CD4-positive, CD25-positive, alpha-beta regulatory T cell (primary cell): ENCODE results near the gene NDUFAF5. TPM values are rescaled to one million over a fixed set of nuclear protein-coding genes. Genes with fewer than 3 reads are reported as not detected.

ENCODE experiments used
- ATAC-seq, 2 donors: fragments of 150-1000 bp; cut with Tn5 transposase; one replicate each; pipeline ENCODE4 v1.10.0; 2021; ENCODE audit warnings: low read depth in 2 of 2, moderate number of reproducible peaks in 2 of 2, moderate library complexity in 1 of 2
- DNase-seq, 3 donors: peaks; one replicate each; pipeline versions ENCODE4 v3.0.0 to v3.0.0-alpha.2; 2012 to 2022; ENCODE audit warnings: mixed read lengths in 1 of 3
- H3K27ac ChIP-seq: one replicate; pipeline ENCODE4 v1.7.0; 2013; ENCODE audit warnings: mild to moderate bottlenecking, low read length; ENCODE audit not compliant: insufficient read depth, poor library complexity, severe bottlenecking
- H3K27me3 ChIP-seq: one replicate; pipeline ENCODE4 v1.7.0; 2013; ENCODE audit warnings: low read length; ENCODE audit not compliant: control insufficient read depth, insufficient read depth
- H3K36me3 ChIP-seq: one replicate; pipeline ENCODE4 v1.7.0; 2013; ENCODE audit warnings: mild to moderate bottlenecking, low read length, moderate library complexity; ENCODE audit not compliant: control insufficient read depth, insufficient read depth
- H3K4me1 ChIP-seq: 2 replicates; pipeline ENCODE4 v1.7.0; 2013; ENCODE audit warnings: mild to moderate bottlenecking, low read length; ENCODE audit not compliant: insufficient read depth, control insufficient read depth, poor library complexity, severe bottlenecking
- H3K4me3 ChIP-seq: one replicate; pipeline ENCODE4 v1.7.0; 2013; ENCODE audit warnings: low read depth, mild to moderate bottlenecking, low read length, moderate library complexity
- H3K9me3 ChIP-seq, 2 experiments: 1 replicate in 1 of 2; 2 replicates in 1 of 2; pipeline ENCODE4 v1.7.0; 2013; ENCODE audit warnings: low read length in 2 of 2, mild to moderate bottlenecking in 1 of 2, moderate library complexity in 1 of 2; ENCODE audit not compliant: control insufficient read depth in 2 of 2
- H3K27ac Mint-ChIP-seq, 3 donors: one replicate each; pipeline ENCODE4 v1.8.0; 2020 to 2022; ENCODE audit warnings: mild to moderate bottlenecking in 3 of 3, mixed read lengths in 3 of 3, moderate library complexity in 2 of 3
- H3K27me3 Mint-ChIP-seq: one replicate; pipeline ENCODE4 v1.8.0; 2022; ENCODE audit warnings: mild to moderate bottlenecking, mixed read lengths
- H3K36me3 Mint-ChIP-seq: one replicate; pipeline ENCODE4 v1.8.0; 2020; ENCODE audit warnings: mixed read lengths
- H3K4me1 Mint-ChIP-seq, 4 donors: one replicate each; pipeline ENCODE4 v1.8.0; 2020 to 2022; ENCODE audit warnings: mixed read lengths in 4 of 4, mild to moderate bottlenecking in 1 of 4
- H3K4me3 Mint-ChIP-seq, 4 donors: one replicate each; pipeline ENCODE4 v1.8.0; 2020 to 2022; ENCODE audit warnings: mild to moderate bottlenecking in 4 of 4, mixed read lengths in 4 of 4, moderate library complexity in 3 of 4
- H3K9me3 Mint-ChIP-seq, 7 donors: one replicate each; pipeline ENCODE4 v1.8.0; 2020 to 2022; ENCODE audit warnings: mixed read lengths in 7 of 7, mild to moderate bottlenecking in 3 of 7, moderate library complexity in 2 of 7
- polyA plus RNA-seq, 4 donors: library from polyadenylated mRNA; unstranded; fragments of 300-500 nt; fragmentation: Illumina TruSeq; gene quantifications; one replicate each; pipeline ENCODE4 v1.2.3, GENCODE V29; 2021
- total RNA-seq: library from RNA; stranded (reverse); gene quantifications from one replicate; pipeline ENCODE4 v1.2.3, GENCODE V29; 2022

Gene NDUFAF5
- total and polyA plus RNA-seq, 5 donors from 2014 or later, result 7.3 to 51.4 (median 12.0) TPM

DNA sequence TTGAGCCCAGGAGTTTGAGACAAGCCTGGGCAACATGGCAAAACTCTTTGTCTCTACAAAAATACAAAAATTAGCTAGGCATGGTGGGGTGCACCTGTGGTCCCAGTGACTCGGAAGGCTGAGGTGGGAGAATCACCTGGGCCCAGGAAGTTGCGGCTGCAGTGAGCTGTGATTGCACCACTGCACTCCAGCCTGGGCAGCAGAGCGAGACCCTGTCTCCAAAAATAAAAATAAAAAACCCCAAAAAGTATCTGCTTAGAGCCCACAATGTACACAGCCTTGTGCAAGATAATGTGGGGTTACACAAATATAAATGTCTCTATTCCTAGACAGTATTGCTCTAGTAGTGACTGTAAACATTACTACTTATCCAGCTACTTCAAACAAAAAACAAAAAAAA is 6.0 kb upstream of the NDUFAF5 start:
- no peak overlapping the region for H3K27ac Mint-ChIP-seq
- Histone ChIP-seq H3K27ac (no peak overlapping the region), H3K4me1 (peaks cover 11% of the 10 kb centered on the region), H3K9me3 (no peaks in the 10 kb centered on the region), H3K36me3 (peaks cover 32% of the 10 kb centered on the region), H3K27me3 (no peaks in the 10 kb centered on the region), H3K4me3 (no peak overlapping the region)
- no peak for DNase-seq
- H3K36me3 Mint-ChIP-seq, result peaks cover 41% of the 10 kb centered on the region
- H3K9me3 Mint-ChIP-seq, result no peaks in the 10 kb centered on the region
- H3K4me1 Mint-ChIP-seq, result peaks cover 15 to 59% (median 26%) of the 10 kb centered on the region in 4 donors
- H3K27me3 Mint-ChIP-seq, result no peaks in the 10 kb centered on the region
- ATAC-seq, result no peak
- H3K4me3 Mint-ChIP-seq, result no peak overlapping the region

DNA sequence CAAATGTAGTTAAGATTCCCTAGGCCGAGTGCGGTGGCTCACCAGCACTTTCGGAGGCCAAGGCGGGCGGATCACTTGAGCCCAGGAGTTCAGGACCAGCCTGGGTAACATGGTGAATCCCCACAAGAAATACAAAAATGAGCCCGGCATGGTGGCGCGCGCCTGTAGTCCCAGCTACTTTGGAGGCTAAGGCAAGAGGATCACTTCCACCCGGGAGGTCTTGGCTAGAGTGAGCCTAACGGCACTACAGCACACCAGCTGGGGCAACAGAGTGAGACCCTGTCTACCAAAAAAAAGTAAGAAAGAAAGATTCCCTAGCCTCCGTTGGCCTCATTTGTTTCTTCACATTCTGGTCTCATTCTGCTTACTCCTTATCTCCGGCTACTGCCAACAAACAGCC is 1.3 kb upstream of the NDUFAF5 start:
- Mint-ChIP-seq H3K27ac (peak overlapping the region in 2 of 3 donors; percentile 31 to 96), H3K27me3 (no peaks in the 10 kb centered on the region), H3K4me3 (peak overlapping the region in 3 of 4 donors; percentile 9 to 95 (median 62)), H3K36me3 (peaks cover 32% of the 10 kb centered on the region), H3K4me1 (peaks cover 33 to 79% (median 35%) of the 10 kb centered on the region in 4 donors), H3K9me3 (no peaks in the 10 kb centered on the region)
- ATAC-seq (no peak), DNase-seq (no peak)
- peaks cover 9% of the 10 kb centered on the region for H3K36me3 ChIP-seq
- H3K4me3 ChIP-seq, result peak overlapping the region; percentile 98
- no peaks in the 10 kb centered on the region for H3K27me3 ChIP-seq
- H3K4me1 ChIP-seq, result peaks cover 38% of the 10 kb centered on the region
- no peak overlapping the region for H3K27ac ChIP-seq
- no peaks in the 10 kb centered on the region for H3K9me3 ChIP-seq

DNA sequence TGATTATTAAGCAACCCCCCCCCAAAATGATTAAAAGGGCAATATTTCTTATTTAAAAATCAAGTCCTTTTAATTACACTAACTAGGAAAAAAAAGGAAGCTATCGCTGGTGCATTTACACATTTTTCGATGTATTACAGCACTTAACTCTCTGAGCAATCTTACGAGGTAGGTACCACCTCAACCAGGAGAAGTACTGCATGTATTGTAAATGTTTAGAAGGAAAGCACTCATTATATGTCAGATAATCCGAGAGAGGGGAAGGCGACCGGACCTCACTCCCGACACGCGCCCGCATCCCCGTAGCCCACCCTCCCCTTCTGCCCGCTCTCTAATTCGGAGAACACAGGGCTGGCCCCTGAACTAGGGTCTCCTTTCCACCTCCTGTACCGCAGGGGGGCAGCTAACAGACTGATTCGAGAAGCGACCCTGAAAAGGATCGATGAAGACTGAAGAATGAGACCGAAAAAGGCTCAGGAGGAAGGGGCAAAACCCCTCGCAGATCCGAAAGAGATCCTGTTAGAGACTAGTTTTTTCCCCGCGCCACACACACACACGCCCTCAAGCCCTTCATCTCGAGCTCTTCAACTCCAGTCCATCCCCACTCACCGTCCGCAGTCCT is 446 bp upstream of the NDUFAF5 start:
- Mint-ChIP-seq H3K4me3 (peak overlapping the region; percentile 93 to 100 (median 98)), H3K4me1 (peaks cover 30 to 73% (median 33%) of the 10 kb centered on the region in 4 donors), H3K9me3 (no peaks in the 10 kb centered on the region), H3K36me3 (peaks cover 32% of the 10 kb centered on the region), H3K27me3 (no peaks in the 10 kb centered on the region), H3K27ac (peak overlapping the region; percentile 96 to 99 (median 98))
- H3K4me1 ChIP-seq, result peaks cover 33% of the 10 kb centered on the region
- peaks cover 12% of the 10 kb centered on the region for H3K36me3 ChIP-seq
- ATAC-seq, result peak in 1 of 2 donors; percentile 2
- no peaks in the 10 kb centered on the region for H3K9me3 ChIP-seq
- peak in 1 of 3 donors; percentile 5 for DNase-seq
- H3K27me3 ChIP-seq, result no peaks in the 10 kb centered on the region
- peak overlapping the region; percentile 87 for H3K27ac ChIP-seq
- peak overlapping the region; percentile 98 for H3K4me3 ChIP-seq

DNA sequence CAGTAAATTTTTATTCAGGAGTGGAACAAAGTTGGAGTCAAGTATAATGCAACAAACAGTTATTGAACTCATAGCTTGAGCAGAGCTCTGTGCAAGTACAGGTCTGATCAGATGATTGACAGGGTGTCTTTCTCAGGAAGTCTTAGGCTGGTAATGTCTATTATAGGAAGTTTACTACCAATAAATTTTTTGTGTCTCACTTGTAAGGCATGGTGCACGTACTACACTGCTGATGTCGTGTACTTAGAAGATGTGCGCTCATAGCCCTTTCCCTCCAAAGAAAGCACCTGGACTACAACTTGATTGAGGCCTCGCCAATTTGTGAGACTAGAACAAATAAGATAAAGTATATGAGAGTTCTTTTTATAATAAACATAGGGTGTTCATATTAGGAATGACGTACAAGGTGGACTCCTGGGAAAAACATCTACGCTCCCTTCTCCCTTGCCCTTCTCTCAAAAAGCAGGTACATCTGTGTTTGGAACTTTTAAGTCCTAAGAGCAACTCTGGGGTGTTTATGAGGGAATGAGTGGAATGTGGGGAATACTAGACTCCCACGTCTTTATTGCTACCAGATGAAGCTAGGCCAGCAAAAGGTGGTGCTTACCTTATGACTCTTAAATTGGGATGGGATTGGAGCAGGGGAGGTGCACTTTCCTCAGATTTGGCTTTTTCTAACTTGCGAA is 1.5 kb downstream of the NDUFAF5 start:
- ATAC-seq (no peak), DNase-seq (peak in 1 of 3 donors; percentile 14)
- Mint-ChIP-seq H3K4me1 (peaks cover 26 to 71% (median 44%) of the 10 kb centered on the region in 4 donors), H3K9me3 (no peaks in the 10 kb centered on the region), H3K36me3 (peaks cover 40% of the 10 kb centered on the region), H3K4me3 (peak overlapping the region; percentile 91 to 100 (median 94)), H3K27ac (peak overlapping the region; percentile 81 to 96 (median 94)), H3K27me3 (no peaks in the 10 kb centered on the region)
- H3K27ac ChIP-seq, result no peak overlapping the region
- peaks cover 23% of the 10 kb centered on the region for H3K36me3 ChIP-seq
- peak overlapping the region; percentile 98 for H3K4me3 ChIP-seq
- no peaks in the 10 kb centered on the region for H3K9me3 ChIP-seq
- peaks cover 33% of the 10 kb centered on the region for H3K4me1 ChIP-seq
- H3K27me3 ChIP-seq, result no peaks in the 10 kb centered on the region

DNA sequence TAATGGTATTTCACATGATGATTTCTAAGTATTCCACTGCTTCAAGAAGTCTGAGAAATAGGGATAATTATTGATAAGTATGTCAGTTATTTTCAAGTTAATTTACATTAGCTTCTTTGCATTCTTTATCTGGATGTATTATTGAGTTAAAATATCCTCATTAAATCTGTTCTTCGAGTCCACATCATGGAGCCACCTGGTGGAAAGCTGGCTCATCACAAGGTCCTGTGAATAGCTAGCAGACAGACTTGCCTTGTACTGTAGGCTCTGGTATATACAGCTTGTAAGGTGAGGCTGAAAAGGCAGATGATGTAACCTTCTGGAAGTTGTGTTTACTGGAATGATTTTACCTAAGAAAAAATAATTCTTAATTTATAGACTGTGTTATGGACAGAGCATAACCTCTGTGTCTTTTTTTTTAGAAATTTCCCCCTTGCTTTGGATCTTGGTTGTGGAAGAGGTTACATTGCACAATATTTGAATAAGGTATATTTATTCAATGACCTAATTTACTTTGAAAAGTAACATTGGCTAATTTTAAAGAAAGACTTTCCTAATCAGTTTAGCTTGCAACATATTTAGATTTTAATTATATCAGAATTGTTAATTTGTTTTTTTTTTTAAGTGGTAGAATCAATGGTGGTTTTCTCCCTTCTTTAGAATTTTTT is 3.5 kb downstream of the NDUFAF5 start:
- no peak overlapping the region for H3K27ac ChIP-seq
- Mint-ChIP-seq H3K27ac (no peak overlapping the region), H3K9me3 (no peaks in the 10 kb centered on the region), H3K36me3 (peaks cover 37% of the 10 kb centered on the region), H3K4me1 (peaks cover 28 to 64% (median 49%) of the 10 kb centered on the region in 4 donors), H3K4me3 (peak overlapping the region in 3 of 4 donors; percentile 51 to 75 (median 53)), H3K27me3 (no peaks in the 10 kb centered on the region)
- H3K36me3 ChIP-seq, result peaks cover 38% of the 10 kb centered on the region
- no peaks in the 10 kb centered on the region for H3K9me3 ChIP-seq
- ATAC-seq (peak; percentile 27 to 33), DNase-seq (peak; percentile 5 to 69 (median 31))
- H3K27me3 ChIP-seq, result no peaks in the 10 kb centered on the region
- peaks cover 33% of the 10 kb centered on the region for H3K4me1 ChIP-seq
- peak overlapping the region; percentile 1 for H3K4me3 ChIP-seq

DNA sequence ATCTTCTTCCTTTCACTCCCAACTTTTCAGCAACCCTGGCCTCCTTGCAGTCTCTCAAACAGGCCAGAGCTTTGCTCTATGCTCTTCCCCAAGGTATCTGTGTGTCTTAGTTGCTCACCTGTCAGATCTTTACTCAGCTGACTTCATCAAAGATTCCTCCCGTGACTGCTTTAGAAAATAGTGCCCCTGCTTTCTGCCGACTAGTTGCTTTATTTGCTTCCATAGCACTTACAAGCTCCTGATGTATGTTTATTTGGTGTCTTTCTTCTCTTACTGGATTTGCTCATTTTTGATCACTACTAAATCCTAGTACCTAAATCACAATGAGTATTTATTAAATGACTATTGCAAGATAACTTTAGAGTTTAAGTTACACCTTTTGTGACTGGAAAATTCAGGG is 5.9 kb downstream of the NDUFAF5 start:
- H3K36me3 ChIP-seq, result peaks cover 57% of the 10 kb centered on the region

DNA sequence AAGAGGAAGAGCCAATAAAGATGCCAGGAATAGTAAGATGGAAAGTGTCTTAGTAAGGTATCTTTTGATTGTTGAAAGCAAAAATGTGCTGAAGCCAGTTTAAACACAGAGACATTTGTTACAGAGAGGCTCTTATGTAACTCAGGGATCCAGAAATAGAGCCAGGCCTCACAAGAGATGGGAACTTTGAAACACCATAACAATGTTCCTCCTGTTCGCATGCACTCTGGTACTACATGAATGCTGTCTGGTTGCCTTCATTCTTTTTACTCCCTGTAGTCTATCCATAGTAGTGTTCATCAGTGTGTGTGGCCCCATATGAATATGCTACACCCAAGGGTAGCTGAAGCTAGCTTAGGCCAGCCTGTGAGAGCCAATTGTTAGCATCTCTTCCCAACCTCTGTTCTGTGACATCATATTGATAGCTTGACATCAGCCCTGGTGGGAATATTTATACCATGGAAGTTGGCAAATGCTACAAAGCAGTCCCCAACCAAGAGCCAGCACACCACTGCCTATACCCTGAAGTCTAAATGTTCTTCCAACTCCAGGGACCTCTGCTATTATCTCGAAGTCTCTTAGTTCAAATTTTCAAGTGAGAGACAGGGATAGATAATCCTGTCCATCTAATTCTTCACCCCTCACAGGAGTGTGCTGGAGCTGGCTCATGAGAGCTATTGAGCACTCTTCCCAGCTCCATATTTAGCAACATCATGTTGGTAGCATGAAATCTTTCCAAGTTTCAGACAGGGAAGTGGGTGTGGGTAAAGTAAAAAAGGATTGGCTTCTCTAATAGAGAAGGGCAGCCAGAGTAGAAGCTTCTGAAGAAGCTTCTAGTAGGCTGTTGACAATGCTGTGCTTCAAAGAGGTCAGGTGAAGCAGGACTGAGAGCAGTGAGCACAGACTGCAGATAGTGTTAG is 7.0 kb downstream of the NDUFAF5 start:
- no peak overlapping the region for H3K4me3 ChIP-seq
- peaks cover 68% of the 10 kb centered on the region for H3K36me3 ChIP-seq
- peaks cover 12 to 33% (median 31%) of the 10 kb centered on the region in 4 donors for H3K4me1 Mint-ChIP-seq
- no peaks in the 10 kb centered on the region for H3K27me3 Mint-ChIP-seq
- ATAC-seq (no peak), DNase-seq (no peak)
- peaks cover 42% of the 10 kb centered on the region for H3K36me3 Mint-ChIP-seq
- no peaks in the 10 kb centered on the region for H3K27me3 ChIP-seq
- no peaks in the 10 kb centered on the region for H3K9me3 Mint-ChIP-seq
- H3K4me3 Mint-ChIP-seq, result no peak overlapping the region
- H3K27ac Mint-ChIP-seq, result no peak overlapping the region
- peaks cover 5% of the 10 kb centered on the region for H3K4me1 ChIP-seq
- H3K27ac ChIP-seq, result no peak overlapping the region
- no peaks in the 10 kb centered on the region for H3K9me3 ChIP-seq

More for the DNA sequence above, 5.9 kb downstream of the NDUFAF5 start:
- Mint-ChIP-seq H3K4me1 (peaks cover 20 to 44% (median 40%) of the 10 kb centered on the region in 4 donors), H3K27ac (peak overlapping the region in 2 of 3 donors; percentile 5 to 40), H3K4me3 (no peak overlapping the region), H3K9me3 (no peaks in the 10 kb centered on the region), H3K27me3 (no peaks in the 10 kb centered on the region), H3K36me3 (peaks cover 40% of the 10 kb centered on the region)
- H3K9me3 ChIP-seq, result no peaks in the 10 kb centered on the region
- H3K4me1 ChIP-seq, result peaks cover 16% of the 10 kb centered on the region
- no peak overlapping the region for H3K4me3 ChIP-seq
- no peaks in the 10 kb centered on the region for H3K27me3 ChIP-seq
- no peak overlapping the region for H3K27ac ChIP-seq
- DNase-seq (no peak), ATAC-seq (no peak)
